ENCODE data around the gene IDS.

GRCh38 chrX:149541521-149542047 lies 36.5 kb upstream of the IDS start:
- TF ChIP-seq CTCF (IDR thresholded peaks at IDR 0.05; ENCODE audit: extremely low read depth in 1 of 2, insufficient read depth in 1 of 2, low read depth in 1 of 2, low read length in 2 of 2) (no peak), MAX (IDR thresholded peaks at IDR 0.05; ENCODE audit: insufficient read depth, insufficient read length) (no peak), POLR2A (IDR thresholded peaks at IDR 0.05; ENCODE audit: low read depth, low read length) (no peak)

Measured in endothelial cell of umbilical vein (primary cell).